Fibroblast of lung (primary cell): ENCODE data around the gene ZNF423. TPM values are rescaled to one million over a fixed set of nuclear protein-coding genes. Genes with fewer than 3 reads are reported as not detected.

Source experiments
- DNase-seq, 2 donors: peaks; one replicate each; pipeline versions ENCODE4 v3.0.0 to v3.0.0-alpha.2; 2010; ENCODE audit warnings: low read depth in 2 of 2
- H2AFZ ChIP-seq: 2 replicates; pipeline ENCODE4 v1.5.1; 2012; ENCODE audit warnings: low read length, control low read depth, inconsistent platforms
- H3K27ac ChIP-seq: 2 replicates; pipeline ENCODE4 v1.5.1; 2011; ENCODE audit warnings: low read length, control low read depth; ENCODE audit not compliant: insufficient read depth
- H3K27me3 ChIP-seq: 2 replicates; pipeline ENCODE4 v1.5.1; 2011; ENCODE audit warnings: mild to moderate bottlenecking, low read length; ENCODE audit not compliant: control insufficient read depth, insufficient read depth
- H3K36me3 ChIP-seq: 2 replicates; pipeline ENCODE4 v1.5.1; 2011; ENCODE audit warnings: low read length; ENCODE audit not compliant: control insufficient read depth, insufficient read depth
- H3K4me1 ChIP-seq: 2 replicates; pipeline ENCODE4 v1.5.1; 2011; ENCODE audit warnings: low read length; ENCODE audit not compliant: control insufficient read depth, insufficient read depth; ENCODE audit errors: extremely low read depth
- H3K4me2 ChIP-seq: 2 replicates; pipeline ENCODE4 v1.5.1; 2011; ENCODE audit warnings: low read length, control low read depth; ENCODE audit not compliant: insufficient read depth; ENCODE audit errors: extremely low read depth
- H3K4me3 ChIP-seq, 4 experiments: fragments of 200-600 bp in 1 of 4; sonication (generic) in 1 of 4; replicated peaks in 1 of 4; 2 replicates each; pipeline ENCODE4 v1.5.1; 2011 to 2016; ENCODE audit warnings: low read length in 4 of 4, low read depth in 3 of 4, mild to moderate bottlenecking in 3 of 4, control low read depth in 2 of 4, inconsistent platforms in 1 of 4, mixed read lengths in 1 of 4; ENCODE audit not compliant: insufficient read depth in 1 of 4; ENCODE audit errors: control extremely low read depth in 1 of 4
- H3K79me2 ChIP-seq: 2 replicates; pipeline ENCODE4 v1.5.1; 2012; ENCODE audit warnings: mild to moderate bottlenecking, low read length, inconsistent platforms; ENCODE audit not compliant: control insufficient read depth, insufficient read depth
- H3K9ac ChIP-seq: 2 replicates; pipeline ENCODE4 v1.5.1; 2011; ENCODE audit warnings: mild to moderate bottlenecking, low read length, control low read depth; ENCODE audit not compliant: insufficient read depth
- H3K9me3 ChIP-seq: 2 replicates; pipeline ENCODE4 v1.5.1; 2012; ENCODE audit warnings: low read depth, low read length; ENCODE audit not compliant: control insufficient read depth, insufficient read depth
- H4K20me1 ChIP-seq: 2 replicates; pipeline ENCODE4 v1.5.1; 2011; ENCODE audit warnings: low read length; ENCODE audit not compliant: control insufficient read depth, insufficient read depth; ENCODE audit errors: extremely low read depth
- EZH2 ChIP-seq: IDR thresholded peaks from 2 replicates; pipeline ENCODE4 v1.5.1; 2012; ENCODE audit warnings: low read length, control low read depth, mild to moderate bottlenecking; ENCODE audit errors: missing control alignments
- polyA plus RNA-seq, 2 donors: library from polyadenylated mRNA; depleted of rRNA in 1 of 2; stranded (reverse) in 1 of 2; unstranded in 1 of 2; fragments of >200 nt; gene quantifications; 2 replicates each; pipeline ENCODE4 v1.2.1, GENCODE V29; 2011 to 2012; ENCODE audit warnings: missing spikeins in 1 of 2
- total RNA-seq: library from RNA; depleted of rRNA; stranded (reverse); fragments of >200 nt; gene quantifications from 2 replicates; pipeline ENCODE4 v1.2.1, GENCODE V29; 2014
- TF ChIP-seq, protein P1 (sequence below), 2 donors: IDR thresholded peaks in 1 of 2; conservative IDR thresholded peaks in 1 of 2; 1 replicate in 1 of 2; 2 replicates in 1 of 2; pipeline ENCODE4 v1.5.1; 2011 to 2012; ENCODE audit warnings: low read length in 2 of 2, control low read depth in 1 of 2, inconsistent platforms in 1 of 2, low read depth in 1 of 2, mild to moderate bottlenecking in 1 of 2

ZNF423 gene
- total and polyA plus RNA-seq, 2 donors (not counting 1 experiment from before 2014, with no cell fraction given), result 0.07 to 0.17 TPM

DNA sequence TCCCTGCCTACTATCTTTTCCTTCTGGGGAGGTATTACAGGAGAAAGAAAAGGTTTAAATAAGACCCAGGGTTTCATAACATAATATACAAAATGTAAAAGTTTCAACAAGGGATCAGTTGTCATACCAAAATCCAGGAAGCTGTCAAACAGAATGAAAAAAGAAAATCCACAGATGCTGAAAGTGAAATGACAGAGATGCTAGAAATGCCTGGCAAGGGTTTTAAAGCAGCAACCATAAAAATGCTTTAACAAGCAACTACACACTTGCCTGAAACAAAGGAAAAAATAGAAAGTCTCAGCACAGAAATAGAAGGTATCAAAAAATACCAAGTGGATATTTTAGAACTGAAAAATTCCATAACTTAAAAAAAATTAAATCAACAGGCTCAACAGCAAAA lies 377.3 kb downstream of the ZNF423 start:
- no peak for DNase-seq
- no peaks in the 10 kb centered on the region for H3K4me1 ChIP-seq
- TF ChIP-seq EZH2, result no peak
- TF ChIP-seq, protein P1, sequence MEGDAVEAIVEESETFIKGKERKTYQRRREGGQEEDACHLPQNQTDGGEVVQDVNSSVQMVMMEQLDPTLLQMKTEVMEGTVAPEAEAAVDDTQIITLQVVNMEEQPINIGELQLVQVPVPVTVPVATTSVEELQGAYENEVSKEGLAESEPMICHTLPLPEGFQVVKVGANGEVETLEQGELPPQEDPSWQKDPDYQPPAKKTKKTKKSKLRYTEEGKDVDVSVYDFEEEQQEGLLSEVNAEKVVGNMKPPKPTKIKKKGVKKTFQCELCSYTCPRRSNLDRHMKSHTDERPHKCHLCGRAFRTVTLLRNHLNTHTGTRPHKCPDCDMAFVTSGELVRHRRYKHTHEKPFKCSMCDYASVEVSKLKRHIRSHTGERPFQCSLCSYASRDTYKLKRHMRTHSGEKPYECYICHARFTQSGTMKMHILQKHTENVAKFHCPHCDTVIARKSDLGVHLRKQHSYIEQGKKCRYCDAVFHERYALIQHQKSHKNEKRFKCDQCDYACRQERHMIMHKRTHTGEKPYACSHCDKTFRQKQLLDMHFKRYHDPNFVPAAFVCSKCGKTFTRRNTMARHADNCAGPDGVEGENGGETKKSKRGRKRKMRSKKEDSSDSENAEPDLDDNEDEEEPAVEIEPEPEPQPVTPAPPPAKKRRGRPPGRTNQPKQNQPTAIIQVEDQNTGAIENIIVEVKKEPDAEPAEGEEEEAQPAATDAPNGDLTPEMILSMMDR (conservative IDR thresholded peaks at IDR 0.05 in 1 of 2, IDR thresholded peaks at IDR 0.05 in 1 of 2; ENCODE audit: low read depth in 1 of 2, low read length in 2 of 2), result no peak
- H3K27ac ChIP-seq, result no peak overlapping the region
- no peaks in the 10 kb centered on the region for H4K20me1 ChIP-seq
- no peak overlapping the region for H3K4me3 ChIP-seq
- no peaks in the 10 kb centered on the region for H3K36me3 ChIP-seq
- H3K9me3 ChIP-seq, result no peaks in the 10 kb centered on the region
- no peak overlapping the region for H2AFZ ChIP-seq
- no peaks in the 10 kb centered on the region for H3K27me3 ChIP-seq
- H3K4me2 ChIP-seq, result no peak overlapping the region
- no peaks in the 10 kb centered on the region for H3K79me2 ChIP-seq
- H3K9ac ChIP-seq, result no peak overlapping the region

DNA sequence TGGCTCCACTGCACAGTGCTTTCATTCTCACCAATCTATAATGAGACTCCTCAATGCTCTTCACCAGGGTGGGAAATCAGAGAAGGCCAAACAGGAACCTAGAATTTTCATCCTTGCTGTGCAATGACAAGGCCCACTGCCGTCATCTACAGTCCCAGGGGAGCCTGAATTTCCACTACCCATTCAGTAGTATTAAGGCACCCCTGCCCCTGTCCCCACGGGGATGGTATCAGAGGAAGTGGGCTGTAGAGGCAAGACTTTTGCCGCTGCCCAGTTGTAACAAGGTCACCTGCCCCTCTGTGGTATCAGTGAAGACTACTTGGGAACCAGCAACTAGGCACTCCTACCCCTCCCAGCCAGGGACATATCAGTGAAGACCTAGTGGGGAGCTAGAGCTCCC lies 377.8 kb downstream of the ZNF423 start:
- no peaks in the 10 kb centered on the region for H3K27me3 ChIP-seq
- H2AFZ ChIP-seq, result no peak overlapping the region
- TF ChIP-seq, protein P1 (conservative IDR thresholded peaks at IDR 0.05 in 1 of 2, IDR thresholded peaks at IDR 0.05 in 1 of 2; ENCODE audit: low read depth in 1 of 2, low read length in 2 of 2), result no peak
- no peak for TF ChIP-seq EZH2
- no peaks in the 10 kb centered on the region for H3K4me1 ChIP-seq
- H3K4me3 ChIP-seq, result no peak overlapping the region
- H4K20me1 ChIP-seq, result no peaks in the 10 kb centered on the region
- no peak overlapping the region for H3K9ac ChIP-seq
- H3K27ac ChIP-seq, result no peak overlapping the region
- H3K79me2 ChIP-seq, result no peaks in the 10 kb centered on the region
- no peak overlapping the region for H3K4me2 ChIP-seq
- no peak for DNase-seq
- H3K36me3 ChIP-seq, result no peaks in the 10 kb centered on the region
- no peaks in the 10 kb centered on the region for H3K9me3 ChIP-seq

DNA sequence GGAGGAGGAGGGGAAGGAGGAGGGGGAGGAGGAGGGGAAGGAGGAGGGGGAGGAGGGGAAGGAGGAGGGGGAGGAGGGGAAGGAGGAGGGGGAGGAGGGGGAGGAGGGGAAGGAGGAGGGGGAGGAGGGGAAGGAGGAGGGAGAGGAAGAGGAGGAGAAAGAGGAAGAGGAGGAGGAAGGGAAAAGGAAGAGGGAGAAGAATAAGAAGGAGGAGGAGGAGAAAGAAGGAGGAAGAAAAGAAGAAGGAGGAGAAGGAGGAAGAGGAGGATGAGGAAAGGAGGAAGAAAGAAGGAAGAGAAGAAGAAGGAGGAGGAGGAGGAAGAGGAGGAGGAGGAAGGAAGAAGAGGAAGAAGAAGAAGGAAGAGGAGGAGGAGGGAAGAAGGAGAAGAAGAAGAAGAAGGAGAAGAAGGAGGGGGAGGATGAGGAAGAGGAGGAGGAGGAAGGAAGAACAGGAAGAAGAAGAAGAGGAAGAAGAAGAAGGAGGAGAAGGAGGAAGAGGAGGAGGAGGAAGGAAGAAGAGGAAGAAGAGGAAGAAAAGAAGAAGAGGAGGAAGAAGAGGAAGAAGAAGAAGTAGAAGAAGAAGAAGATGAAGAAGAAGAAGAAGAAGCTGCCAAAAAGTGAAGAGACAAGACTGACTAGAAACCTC lies 378.5 kb downstream of the ZNF423 start:
- Histone ChIP-seq H3K27ac (no peak overlapping the region), H4K20me1 (no peaks in the 10 kb centered on the region), H3K79me2 (no peaks in the 10 kb centered on the region), H3K4me1 (no peaks in the 10 kb centered on the region), H2AFZ (no peak overlapping the region), H3K9me3 (no peaks in the 10 kb centered on the region), H3K27me3 (no peaks in the 10 kb centered on the region), H3K36me3 (no peaks in the 10 kb centered on the region), H3K4me3 (no peak overlapping the region), H3K4me2 (no peak overlapping the region), H3K9ac (no peak overlapping the region)
- no peak for DNase-seq
- TF ChIP-seq EZH2, result no peak
- TF ChIP-seq, protein P1 (conservative IDR thresholded peaks at IDR 0.05 in 1 of 2, IDR thresholded peaks at IDR 0.05 in 1 of 2; ENCODE audit: low read depth in 1 of 2, low read length in 2 of 2), result no peak
